OCI-LY1 (cell line): ENCODE data around the gene MRPS31.

Experiments used
- H2AFZ ChIP-seq: fragments of 200-600 bp; sonication (generic), shearing (Covaris generic); 2 replicates; pipeline ENCODE4 v1.6.0; 2014; ENCODE audit warnings: antibody characterized with exemption, mild to moderate bottlenecking, low read length
- H3F3A ChIP-seq: fragments of 200-600 bp; sonication (generic), shearing (Covaris generic); 2 replicates; pipeline ENCODE4 v1.6.0; 2014; ENCODE audit warnings: mild to moderate bottlenecking, antibody characterized with exemption, low read length, moderate library complexity; ENCODE audit not compliant: insufficient read depth
- H3K27ac ChIP-seq: fragments of 200-600 bp; sonication (generic); 2 replicates; pipeline ENCODE4 v1.5.1; 2014; ENCODE audit warnings: low read length, mixed run types, mild to moderate bottlenecking, low read depth; ENCODE audit not compliant: poor library complexity, severe bottlenecking
- H3K27me3 ChIP-seq: fragments of 200-600 bp; sonication (generic); 2 replicates; pipeline ENCODE4 v1.6.0; 2014; ENCODE audit warnings: antibody characterized with exemption, mild to moderate bottlenecking, low read length, moderate library complexity; ENCODE audit not compliant: insufficient read depth
- H3K36me3 ChIP-seq: fragments of 200-600 bp; sonication (generic); 2 replicates; pipeline ENCODE4 v1.6.1; 2014; ENCODE audit warnings: mild to moderate bottlenecking, antibody characterized with exemption, low read length, moderate library complexity, mixed read lengths; ENCODE audit not compliant: insufficient read depth
- H3K4me1 ChIP-seq: fragments of 200-600 bp; sonication (generic); 2 replicates; pipeline ENCODE4 v1.5.1; 2014; ENCODE audit warnings: mild to moderate bottlenecking, low read length, moderate library complexity; ENCODE audit not compliant: insufficient read depth, severe bottlenecking
- H3K4me2 ChIP-seq: fragments of 200-600 bp; sonication (generic), shearing (Covaris generic); 2 replicates; pipeline ENCODE4 v1.6.1; 2014; ENCODE audit warnings: low read length
- H3K4me3 ChIP-seq: fragments of 200-600 bp; sonication (generic); 2 replicates; pipeline ENCODE4 v1.5.1; 2014; ENCODE audit warnings: low read length, low read depth, mild to moderate bottlenecking, mixed read lengths; ENCODE audit not compliant: poor library complexity, severe bottlenecking
- H3K79me2 ChIP-seq: fragments of 200-600 bp; shearing (Covaris generic); 2 replicates; pipeline ENCODE4 v1.6.1; 2016; ENCODE audit warnings: mixed run types, low read length, mixed read lengths; ENCODE audit not compliant: insufficient read depth
- H3K9ac ChIP-seq: fragments of 200-600 bp; sonication (generic), shearing (Covaris generic); 2 replicates; pipeline ENCODE4 v1.6.1; 2014; ENCODE audit warnings: mild to moderate bottlenecking, low read length, mixed read lengths
- H3K9me2 ChIP-seq: fragments of 200-600 bp; sonication (generic), shearing (Covaris generic); 2 replicates; pipeline ENCODE4 v1.6.1; 2014; ENCODE audit warnings: low read depth, mild to moderate bottlenecking, low read length, mixed read lengths
- H3K9me3 ChIP-seq: fragments of 200-600 bp; shearing (Covaris generic); 2 replicates; pipeline ENCODE4 v1.6.1; 2014; ENCODE audit warnings: low read length, mixed read lengths
- H4K20me1 ChIP-seq: fragments of 200-600 bp; sonication (generic), shearing (Covaris generic); 2 replicates; pipeline ENCODE4 v1.6.0; 2016; ENCODE audit warnings: mild to moderate bottlenecking, low read length; ENCODE audit not compliant: insufficient read depth
- CTCF ChIP-seq: fragments of 200-600 bp; sonication (generic), shearing (Covaris generic); IDR thresholded peaks from 2 replicates; pipeline ENCODE4 v1.5.1; 2017; ENCODE audit warnings: mild to moderate bottlenecking, antibody characterized with exemption, low read length, moderate library complexity, mixed read lengths
- EZH2 ChIP-seq: fragments of 200-600 bp; sonication (generic), shearing (Covaris generic); IDR thresholded peaks from 2 replicates; pipeline ENCODE4 v1.8.0; 2017; ENCODE audit warnings: borderline replicate concordance, mixed run types, mild to moderate bottlenecking, antibody characterized with exemption, low read length, moderate library complexity, mixed read lengths

MRPS31 gene

GRCh38 chr13:40812102-40812501 is 41.1 kb upstream of the MRPS31 start:
- Histone ChIP-seq H3K27me3 (no peaks in the 10 kb centered on the region), H2AFZ (no peak overlapping the region), H3K79me2 (no peaks in the 10 kb centered on the region), H3K4me2 (no peak overlapping the region), H4K20me1 (no peaks in the 10 kb centered on the region), H3K4me1 (peaks cover 4% of the 10 kb centered on the region), H3K4me3 (no peak overlapping the region), H3K27ac (peak overlapping the region; percentile 14), H3K9ac (no peak overlapping the region), H3K9me2 (no peaks in the 10 kb centered on the region), H3K36me3 (peaks cover 40% of the 10 kb centered on the region), H3F3A (no peaks in the 10 kb centered on the region), H3K9me3 (no peaks in the 10 kb centered on the region)
- TF ChIP-seq CTCF (no peak), EZH2 (no peak)

DNA sequence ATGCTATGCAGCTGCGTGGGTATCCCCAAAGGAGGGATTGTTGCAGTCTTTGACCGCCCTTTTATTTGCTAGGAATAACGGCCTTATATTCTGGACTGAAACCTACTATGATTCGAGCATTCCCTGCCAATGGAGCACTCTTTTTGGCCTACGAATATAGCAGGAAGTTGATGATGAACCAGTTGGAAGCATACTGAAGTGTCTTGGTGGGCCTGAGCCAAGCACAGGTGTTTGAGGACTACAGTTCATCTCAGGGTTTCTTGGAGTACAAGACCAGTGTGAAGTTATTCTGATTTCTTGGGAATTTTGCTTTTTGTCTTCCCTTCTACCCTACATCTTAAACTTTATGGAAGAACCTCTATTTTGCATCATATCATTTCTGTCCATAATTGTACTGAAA is 38.5 kb upstream of the MRPS31 start:
- Histone ChIP-seq H4K20me1 (no peaks in the 10 kb centered on the region), H3K36me3 (peaks cover 59% of the 10 kb centered on the region), H3K4me3 (no peak overlapping the region), H3K4me2 (no peak overlapping the region), H3K9me2 (no peaks in the 10 kb centered on the region), H3K79me2 (no peaks in the 10 kb centered on the region), H3K27me3 (no peaks in the 10 kb centered on the region), H3F3A (no peaks in the 10 kb centered on the region), H3K9ac (no peak overlapping the region), H2AFZ (no peak overlapping the region), H3K9me3 (no peaks in the 10 kb centered on the region), H3K4me1 (peaks cover 4% of the 10 kb centered on the region), H3K27ac (no peak overlapping the region)
- TF ChIP-seq CTCF (no peak), EZH2 (no peak)

DNA sequence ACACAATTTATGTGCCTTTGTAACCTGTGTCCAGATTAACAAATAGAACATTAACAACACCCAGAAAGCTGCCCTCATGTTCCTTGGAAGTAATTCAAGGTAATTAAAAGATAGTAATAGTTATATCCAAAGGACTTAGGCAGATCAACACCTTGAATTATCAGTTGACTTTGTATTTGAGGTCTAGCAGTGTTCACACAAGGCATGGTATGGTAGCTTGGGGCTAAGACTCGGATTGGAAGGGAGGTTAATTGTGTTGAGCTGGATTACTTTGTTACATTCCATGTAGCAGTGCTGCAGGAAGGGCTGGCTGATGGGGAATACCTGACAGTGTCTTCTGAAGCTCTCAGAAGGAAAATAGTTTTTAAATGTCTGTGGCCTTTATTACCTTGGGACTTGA is 35.3 kb upstream of the MRPS31 start:
- Histone ChIP-seq H3K27ac (no peak overlapping the region), H4K20me1 (no peaks in the 10 kb centered on the region), H3K4me2 (no peak overlapping the region), H2AFZ (no peak overlapping the region), H3K9me3 (no peaks in the 10 kb centered on the region), H3K9ac (no peak overlapping the region), H3K9me2 (no peaks in the 10 kb centered on the region), H3K4me3 (no peak overlapping the region), H3K79me2 (no peaks in the 10 kb centered on the region), H3F3A (no peaks in the 10 kb centered on the region), H3K27me3 (no peaks in the 10 kb centered on the region), H3K4me1 (no peaks in the 10 kb centered on the region), H3K36me3 (peaks cover 62% of the 10 kb centered on the region)
- TF ChIP-seq CTCF (no peak), EZH2 (no peak)
